IMR-90 (cell line): ENCODE data around the gene SYNGR1. TPM values are rescaled to one million over a fixed set of nuclear protein-coding genes. Genes with fewer than 3 reads are reported as not detected.

Source experiments
- ATAC-seq: fragments of 200-7000 bp; cut with Tn5 transposase; 2 replicates; pipeline ENCODE4 v1.9.1; 2020; ENCODE audit warnings: low read depth, mild to moderate bottlenecking, moderate library complexity
- BruUV-seq: library from RNA; stranded (reverse); fragments of 400-500 nt; replicated peaks from 2 replicates; lab custom pipeline; 2021; lab: Mats Ljungman, UMichigan
- CTCF ChIA-PET: fragments of 300-600 bp; formaldehyde crosslinking; extraction: SDS; loops from one replicate; lab custom pipeline; 2021; ENCODE audit warnings: antibody characterized with exemption; lab: Yijun Ruan, JAX
- POLR2A ChIA-PET: fragments of 300-600 bp; sonication (Branson Sonifier 250); formaldehyde crosslinking; loops from one replicate; lab custom pipeline; 2022; ENCODE audit warnings: antibody characterized with exemption; ENCODE audit not compliant: unreplicated experiment; lab: Charles Lee
- DNase-seq: peaks from one replicate; pipeline ENCODE4 v3.0.0; 2013
- H2AFZ ChIP-seq: replicated peaks from 2 replicates; pipeline ENCODE3; 2013; ENCODE audit warnings: low read length, mild to moderate bottlenecking; ENCODE audit not compliant: poor library complexity
- H2AK5ac ChIP-seq: 2 replicates; pipeline ENCODE4 v1.6.1; 2013; ENCODE audit warnings: low read depth, low read length, inconsistent platforms
- H2AK9ac ChIP-seq: replicated peaks from 2 replicates; pipeline ENCODE3; 2013; ENCODE audit warnings: mild to moderate bottlenecking, low read depth, low read length, moderate library complexity; ENCODE audit not compliant: poor library complexity
- H2BK120ac ChIP-seq: 2 replicates; pipeline ENCODE4 v1.6.1; 2013; ENCODE audit warnings: low read depth, low read length, inconsistent platforms
- H2BK15ac ChIP-seq: 3 replicates; pipeline ENCODE4 v1.6.1; 2013; ENCODE audit warnings: low read depth, low read length, inconsistent platforms
- H2BK20ac ChIP-seq: 2 replicates; pipeline ENCODE4 v1.6.1; 2013; ENCODE audit warnings: low read depth, mild to moderate bottlenecking, inconsistent platforms, low read length, moderate library complexity
- H2BK5ac ChIP-seq: 2 replicates; pipeline ENCODE4 v1.6.1; 2013; ENCODE audit warnings: mild to moderate bottlenecking, low read depth, low read length, inconsistent platforms; ENCODE audit not compliant: poor library complexity, severe bottlenecking
- H3K14ac ChIP-seq: replicated peaks from 2 replicates; pipeline ENCODE4 v1.6.1; 2013; ENCODE audit warnings: low read depth, low read length, inconsistent platforms
- H3K18ac ChIP-seq: 2 replicates; pipeline ENCODE4 v1.6.1; 2013; ENCODE audit warnings: low read depth, low read length, control low read depth
- H3K23ac ChIP-seq: 2 replicates; pipeline ENCODE4 v1.6.1; 2013; ENCODE audit warnings: low read depth, low read length, inconsistent platforms
- H3K27ac ChIP-seq: 2 replicates; pipeline ENCODE4 v1.5.1; 2013; ENCODE audit warnings: mild to moderate bottlenecking, control low read depth, low read length; ENCODE audit not compliant: insufficient read depth
- H3K27me3 ChIP-seq: 2 replicates; pipeline ENCODE4 v1.6.1; 2013; ENCODE audit warnings: low read length; ENCODE audit not compliant: control insufficient read depth, insufficient read depth
- H3K36me3 ChIP-seq: 2 replicates; pipeline ENCODE4 v1.6.1; 2013; ENCODE audit warnings: low read length, mixed read lengths; ENCODE audit not compliant: control insufficient read depth, insufficient read depth
- H3K4ac ChIP-seq: 2 replicates; pipeline ENCODE4 v1.6.1; 2013; ENCODE audit warnings: low read depth, low read length, inconsistent platforms
- H3K4me1 ChIP-seq: 2 replicates; pipeline ENCODE4 v1.6.1; 2013; ENCODE audit warnings: low read length, mixed read lengths; ENCODE audit not compliant: control insufficient read depth, insufficient read depth
- H3K4me2 ChIP-seq: 2 replicates; pipeline ENCODE4 v1.6.1; 2013; ENCODE audit warnings: low read depth, mild to moderate bottlenecking, control low read depth, low read length, moderate library complexity
- H3K4me3 ChIP-seq: 2 replicates; pipeline ENCODE4 v1.5.1; 2013; ENCODE audit warnings: low read depth, mild to moderate bottlenecking, control low read depth, low read length, moderate library complexity; ENCODE audit not compliant: insufficient read depth
- H3K56ac ChIP-seq: 2 replicates; pipeline ENCODE4 v1.6.1; 2013; ENCODE audit warnings: low read length, inconsistent platforms; ENCODE audit not compliant: insufficient read depth; ENCODE audit errors: extremely low read depth
- H3K79me1 ChIP-seq, 2 experiments: 2 replicates each; pipeline ENCODE4 v1.6.1; 2013; ENCODE audit warnings: low read length in 2 of 2, inconsistent platforms in 1 of 2, low read depth in 1 of 2
- H3K9ac ChIP-seq: 2 replicates; pipeline ENCODE4 v1.6.1; 2013; ENCODE audit warnings: low read depth, low read length, control low read depth
- H3K9me1 ChIP-seq: 2 replicates; pipeline ENCODE4 v1.6.1; 2013; ENCODE audit warnings: low read length, inconsistent platforms; ENCODE audit not compliant: insufficient read depth
- H3K9me3 ChIP-seq: 2 replicates; pipeline ENCODE4 v1.6.1; 2013; ENCODE audit warnings: low read length; ENCODE audit not compliant: control insufficient read depth, insufficient read depth
- H4K20me1 ChIP-seq: 2 replicates; pipeline ENCODE4 v1.6.1; 2013; ENCODE audit warnings: low read length, inconsistent platforms; ENCODE audit not compliant: insufficient read depth
- H4K5ac ChIP-seq: 2 replicates; pipeline ENCODE4 v1.6.1; 2013; ENCODE audit warnings: mild to moderate bottlenecking, low read depth, low read length, control low read depth
- H4K8ac ChIP-seq, 2 experiments: 2 replicates each; pipeline ENCODE4 v1.6.1; 2013; ENCODE audit warnings: low read depth in 2 of 2, low read length in 2 of 2, control low read depth in 1 of 2, inconsistent platforms in 1 of 2
- H4K91ac ChIP-seq: 2 replicates; pipeline ENCODE4 v1.6.1; 2013; ENCODE audit warnings: low read depth, low read length, inconsistent platforms; ENCODE audit not compliant: insufficient read depth
- BHLHE40 ChIP-seq: fragments of 150-350 bp; IDR thresholded peaks from 2 replicates; pipeline ENCODE4 v1.6.1; 2016; ENCODE audit warnings: mild to moderate bottlenecking, low read depth, low read length
- CEBPB ChIP-seq: IDR thresholded peaks from 2 replicates; pipeline ENCODE4 v1.6.1; 2012; ENCODE audit warnings: low read depth, low read length, improper control_type of control experiment
- MAZ ChIP-seq: IDR thresholded peaks from 2 replicates; pipeline ENCODE4 v1.6.1; 2012; ENCODE audit warnings: low read depth, mild to moderate bottlenecking, low read length, improper control_type of control experiment, moderate library complexity, borderline replicate concordance
- MXI1 ChIP-seq: IDR thresholded peaks from 2 replicates; pipeline ENCODE4 v1.6.1; 2012; ENCODE audit warnings: low read depth, mild to moderate bottlenecking, low read length, moderate library complexity, borderline replicate concordance
- NFE2L2 ChIP-seq: fragments of 150-350 bp; IDR thresholded peaks from 2 replicates; pipeline ENCODE4 v1.6.1; 2016; ENCODE audit warnings: low read depth, mild to moderate bottlenecking, low read length
- RAD21 ChIP-seq: IDR thresholded peaks from 2 replicates; pipeline ENCODE4 v1.6.1; 2012; ENCODE audit warnings: low read length, improper control_type of control experiment
- RCOR1 ChIP-seq: IDR thresholded peaks from 2 replicates; pipeline ENCODE4 v1.6.1; 2012; ENCODE audit warnings: mild to moderate bottlenecking, low read length, improper control_type of control experiment; ENCODE audit not compliant: insufficient replicate concordance
- RFX5 ChIP-seq: IDR thresholded peaks from 2 replicates; pipeline ENCODE4 v1.8.0; 2012; ENCODE audit warnings: low read depth, mild to moderate bottlenecking, low read length, moderate library complexity
- SMC3 ChIP-seq: fragments of 150-350 bp; IDR thresholded peaks from 2 replicates; pipeline ENCODE4 v1.6.1; 2016; ENCODE audit warnings: low read depth, mild to moderate bottlenecking, antibody characterized with exemption, low read length, moderate library complexity
- WGBS, 2 experiments: methylation state at CpG; one replicate each; pipeline versions ENCODE4 v1.1.5 to v1.1.7; 2013; ENCODE audit warnings: missing lambda C conversion rate in 2 of 2; ENCODE audit not compliant: insufficient read length in 1 of 2; ENCODE audit errors: extremely low coverage in 2 of 2; 5-methylcytosine and 5-hydroxymethylcytosine counted together
- dilution Hi-C: fragments of 300-500 bp; cut with HindIII; formaldehyde crosslinking; loops from one replicate; pipeline ENCODE4 v1.14.3; 2018; ENCODE audit warnings: low sequenced_read_pairs; ENCODE audit not compliant: unreplicated experiment
- in situ Hi-C: fragments of 300-500 bp; cut with MboI; formaldehyde crosslinking; loops from 3 replicates; pipeline ENCODE4 v1.14.3; 2019; ENCODE audit warnings: low sequenced_read_pairs, inconsistent platforms, mixed read lengths
- intact Hi-C: fragments of 100-400 bp; cut with micrococcal nuclease; formaldehyde crosslinking; loops from 2 replicates; pipeline ENCODE4 v1.10.0; 2022
- polyA plus RNA-seq, 3 experiments: library from polyadenylated mRNA; depleted of rRNA; stranded (reverse); fragments of >200 nt; gene quantifications; 2 replicates each; pipeline ENCODE4 v1.2.3, GENCODE V29; 2012; ENCODE audit warnings: low replicate concordance in 1 of 3
- total RNA-seq: library from RNA; depleted of rRNA; stranded (reverse); fragments of >200 nt; gene quantifications from 2 replicates; pipeline ENCODE4 v1.2.3, GENCODE V29; 2012
- TF ChIP-seq, protein P1 (sequence below): fragments of 150-350 bp; IDR thresholded peaks from 2 replicates; pipeline ENCODE4 v1.6.1; 2016; ENCODE audit warnings: low read depth, mild to moderate bottlenecking, low read length, moderate library complexity, borderline replicate concordance

The SYNGR1 gene
- total and polyA plus RNA-seq, 2 of the 4 experiments (the other 2 are of a cell fraction) = 6.3 to 81.5 TPM

DNA sequence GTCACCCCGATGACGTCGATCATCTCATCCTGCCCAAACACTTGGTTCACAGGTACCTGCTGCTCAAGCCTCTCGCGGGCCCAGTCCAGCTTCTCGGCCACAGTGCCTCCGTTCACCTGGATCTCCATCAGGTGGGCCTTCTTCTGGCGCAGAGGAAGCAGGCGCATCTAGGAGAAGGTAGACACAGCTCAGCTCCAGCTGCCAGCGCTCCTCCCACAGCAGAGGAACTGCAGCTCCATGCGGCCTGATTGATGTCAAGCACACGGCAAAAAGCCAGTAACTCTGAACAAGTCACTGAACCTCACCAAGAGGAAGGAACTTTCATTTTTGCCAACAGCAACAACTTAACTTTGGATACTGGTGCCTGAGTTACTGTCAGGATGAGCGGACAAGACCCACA, 34.4 kb upstream of the SYNGR1 start:
- Histone ChIP-seq H4K8ac (no peak overlapping the region), H2BK20ac (no peak overlapping the region), H3K4me3 (no peak overlapping the region), H3K18ac (no peak overlapping the region), H3K9me1 (no peaks in the 10 kb centered on the region; the same call in 1 of the 2 replicates), H3K79me1 (peaks cover 23 to 72% of the 10 kb centered on the region in 2 experiments), H3K27ac (peak overlapping the region; percentile 5; the same call in 1 of the 2 replicates), H2BK15ac (no peak overlapping the region), H3K36me3 (peaks cover 72% of the 10 kb centered on the region), H2AK9ac (no peak overlapping the region), H4K20me1 (peaks cover 90% of the 10 kb centered on the region), H2BK5ac (no peak overlapping the region), H3K27me3 (no peaks in the 10 kb centered on the region), H4K91ac (no peak overlapping the region), H3K4ac (no peak overlapping the region), H3K9ac (peak overlapping the region; percentile 7; the same call in 1 of the 2 replicates), H3K4me2 (peak overlapping the region; percentile 6; the same call in 1 of the 2 replicates), H3K56ac (no peak overlapping the region), H3K9me3 (no peaks in the 10 kb centered on the region), H4K5ac (no peak overlapping the region), H2AFZ (no peak overlapping the region), H2BK120ac (no peak overlapping the region), H2AK5ac (no peak overlapping the region), H3K23ac (peak overlapping the region; percentile 48; the same call in 1 of the 2 replicates), H3K4me1 (peaks cover 21% of the 10 kb centered on the region), H3K14ac (no peak overlapping the region; the same call in 1 of the 2 replicates)
- no TSS peak for BruUV-seq
- in situ Hi-C loops = loop anchor here (10.0 kb wide), 2 partner anchors 209 to 311 kb away; partner anchors contain the start of gene ATF4
- intact Hi-C loops = loop anchor here (10.0 kb wide), 2 partner anchors 311 to 551 kb away; no protein-coding TSS in a partner anchor
- ChIA-PET POLR2A (interaction anchor here (0.6 kb wide), 1 partner anchor 779 kb away, joined by 5 read pairs; no protein-coding TSS in a partner anchor), CTCF (interaction anchor here (0.6 to 0.7 kb wide), 2 partner anchors 99 to 154 kb away, joined by 3 to 5 read pairs; no protein-coding TSS in a partner anchor)
- WGBS, 2 experiments = 92% methylated on average over 11 of the region's 13 CpGs; no CpG with 5 or more reads in 1 of the 2 experiments
- ATAC-seq (no peak), DNase-seq (no peak)
- TF ChIP-seq MXI1 = no peak
- TF ChIP-seq NFE2L2 = no peak
- no peak for TF ChIP-seq MAZ
- no peak for TF ChIP-seq RAD21
- no peak for TF ChIP-seq SMC3
- no peak for TF ChIP-seq CEBPB
- no peak for TF ChIP-seq RCOR1
- TF ChIP-seq, protein P1, sequence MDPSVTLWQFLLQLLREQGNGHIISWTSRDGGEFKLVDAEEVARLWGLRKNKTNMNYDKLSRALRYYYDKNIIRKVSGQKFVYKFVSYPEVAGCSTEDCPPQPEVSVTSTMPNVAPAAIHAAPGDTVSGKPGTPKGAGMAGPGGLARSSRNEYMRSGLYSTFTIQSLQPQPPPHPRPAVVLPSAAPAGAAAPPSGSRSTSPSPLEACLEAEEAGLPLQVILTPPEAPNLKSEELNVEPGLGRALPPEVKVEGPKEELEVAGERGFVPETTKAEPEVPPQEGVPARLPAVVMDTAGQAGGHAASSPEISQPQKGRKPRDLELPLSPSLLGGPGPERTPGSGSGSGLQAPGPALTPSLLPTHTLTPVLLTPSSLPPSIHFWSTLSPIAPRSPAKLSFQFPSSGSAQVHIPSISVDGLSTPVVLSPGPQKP = no peak
- no peak for TF ChIP-seq RFX5
- TF ChIP-seq BHLHE40 = no peak
- dilution Hi-C loops = no loop called here
